LHCN-M2 (cell line): Measurements from ENCODE around the gene RIMKLA. TPM values are rescaled to one million over a fixed set of nuclear protein-coding genes. Genes with fewer than 3 reads are reported as not detected.

Experiments
- total RNA-seq: library from RNA; depleted of rRNA; stranded (reverse); fragments of >200 nt; gene quantifications from 2 replicates; pipeline ENCODE4 v1.2.3, GENCODE V29; 2014; rRNA removed

The RIMKLA gene
- total RNA-seq, 1 experiment from 2014 or later: not detected

Other genes starting within 250 kb of the RIMKLA start
- not detected in 2 replicates for gene GUCA2B, start 227.4 kb upstream of the RIMKLA start, total RNA-seq
- not detected in 2 replicates for gene GUCA2A, start 216.0 kb upstream of the RIMKLA start, total RNA-seq
- gene FOXJ3, start 45.6 kb upstream of the RIMKLA start, total RNA-seq: 33.4 and 34.0 TPM in 2 replicates
- gene ZMYND12, start 75.2 kb downstream of the RIMKLA start, total RNA-seq: not detected in 2 replicates
- 33.8 and 51.8 TPM in 2 replicates for gene PPCS, start 75.8 kb downstream of the RIMKLA start, total RNA-seq
- gene CCDC30, start 82.5 kb downstream of the RIMKLA start, total RNA-seq: 0.17 and 0.38 TPM in 2 replicates